HL-60 (cell line): Measurements from ENCODE around the gene EEF1A2.

Experiments
- CTCF ChIP-seq: IDR thresholded peaks from one replicate; pipeline ENCODE4 v1.5.1; 2011; ENCODE audit warnings: low read length, control low read depth, inconsistent platforms; ENCODE audit not compliant: insufficient read depth
- GABPA ChIP-seq: IDR thresholded peaks from 2 replicates; pipeline ENCODE4 v1.6.1; 2012; ENCODE audit warnings: low read depth
- POLR2AphosphoS5 ChIP-seq: IDR thresholded peaks from 2 replicates; pipeline ENCODE4 v1.6.1; 2012; ENCODE audit warnings: low read depth
- SPI1 ChIP-seq: IDR thresholded peaks from 2 replicates; pipeline ENCODE4 v1.6.1; 2012; ENCODE audit warnings: low read depth, mild to moderate bottlenecking, borderline replicate concordance
- TF ChIP-seq, protein P1 (sequence below): IDR thresholded peaks from 2 replicates; pipeline ENCODE4 v1.6.1; 2012; ENCODE audit warnings: low read depth; ENCODE audit not compliant: insufficient replicate concordance

DNA sequence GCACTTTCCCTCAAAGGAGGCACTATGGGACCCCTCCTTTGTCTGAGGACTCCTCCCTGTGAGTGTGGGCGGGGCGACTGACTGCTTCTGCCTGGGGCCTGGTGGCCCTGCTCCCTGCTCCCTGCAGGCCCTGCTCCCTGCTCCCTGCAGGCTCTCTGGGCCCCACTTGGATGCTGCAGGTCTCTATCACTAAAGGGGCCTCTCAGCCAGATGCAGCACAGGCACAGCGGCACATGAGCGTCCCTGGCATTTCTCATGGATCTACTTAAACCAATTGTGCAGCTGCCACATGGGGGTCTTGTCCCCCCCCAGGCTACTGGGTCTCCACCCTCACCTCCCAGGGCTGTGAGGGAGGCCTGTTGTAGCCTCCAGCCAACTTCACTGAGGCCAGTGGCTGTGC is 7.8 kb downstream of the EEF1A2 start:
- TF ChIP-seq CTCF, result no peak
- TF ChIP-seq, protein P1, sequence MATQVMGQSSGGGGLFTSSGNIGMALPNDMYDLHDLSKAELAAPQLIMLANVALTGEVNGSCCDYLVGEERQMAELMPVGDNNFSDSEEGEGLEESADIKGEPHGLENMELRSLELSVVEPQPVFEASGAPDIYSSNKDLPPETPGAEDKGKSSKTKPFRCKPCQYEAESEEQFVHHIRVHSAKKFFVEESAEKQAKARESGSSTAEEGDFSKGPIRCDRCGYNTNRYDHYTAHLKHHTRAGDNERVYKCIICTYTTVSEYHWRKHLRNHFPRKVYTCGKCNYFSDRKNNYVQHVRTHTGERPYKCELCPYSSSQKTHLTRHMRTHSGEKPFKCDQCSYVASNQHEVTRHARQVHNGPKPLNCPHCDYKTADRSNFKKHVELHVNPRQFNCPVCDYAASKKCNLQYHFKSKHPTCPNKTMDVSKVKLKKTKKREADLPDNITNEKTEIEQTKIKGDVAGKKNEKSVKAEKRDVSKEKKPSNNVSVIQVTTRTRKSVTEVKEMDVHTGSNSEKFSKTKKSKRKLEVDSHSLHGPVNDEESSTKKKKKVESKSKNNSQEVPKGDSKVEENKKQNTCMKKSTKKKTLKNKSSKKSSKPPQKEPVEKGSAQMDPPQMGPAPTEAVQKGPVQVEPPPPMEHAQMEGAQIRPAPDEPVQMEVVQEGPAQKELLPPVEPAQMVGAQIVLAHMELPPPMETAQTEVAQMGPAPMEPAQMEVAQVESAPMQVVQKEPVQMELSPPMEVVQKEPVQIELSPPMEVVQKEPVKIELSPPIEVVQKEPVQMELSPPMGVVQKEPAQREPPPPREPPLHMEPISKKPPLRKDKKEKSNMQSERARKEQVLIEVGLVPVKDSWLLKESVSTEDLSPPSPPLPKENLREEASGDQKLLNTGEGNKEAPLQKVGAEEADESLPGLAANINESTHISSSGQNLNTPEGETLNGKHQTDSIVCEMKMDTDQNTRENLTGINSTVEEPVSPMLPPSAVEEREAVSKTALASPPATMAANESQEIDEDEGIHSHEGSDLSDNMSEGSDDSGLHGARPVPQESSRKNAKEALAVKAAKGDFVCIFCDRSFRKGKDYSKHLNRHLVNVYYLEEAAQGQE, result no peak
- no peak for TF ChIP-seq POLR2AphosphoS5
- no peak for TF ChIP-seq GABPA
- TF ChIP-seq SPI1, result no peak
